ENCODE data around the gene PLEKHF1.
"Not testable (repeated sequence)": the region's sequence is repeated elsewhere in the genome, so short reads cannot be mapped to it uniquely, and the experiment has no call there.

PLEKHF1 gene, protein sequence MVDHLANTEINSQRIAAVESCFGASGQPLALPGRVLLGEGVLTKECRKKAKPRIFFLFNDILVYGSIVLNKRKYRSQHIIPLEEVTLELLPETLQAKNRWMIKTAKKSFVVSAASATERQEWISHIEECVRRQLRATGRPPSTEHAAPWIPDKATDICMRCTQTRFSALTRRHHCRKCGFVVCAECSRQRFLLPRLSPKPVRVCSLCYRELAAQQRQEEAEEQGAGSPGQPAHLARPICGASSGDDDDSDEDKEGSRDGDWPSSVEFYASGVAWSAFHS

DNA sequence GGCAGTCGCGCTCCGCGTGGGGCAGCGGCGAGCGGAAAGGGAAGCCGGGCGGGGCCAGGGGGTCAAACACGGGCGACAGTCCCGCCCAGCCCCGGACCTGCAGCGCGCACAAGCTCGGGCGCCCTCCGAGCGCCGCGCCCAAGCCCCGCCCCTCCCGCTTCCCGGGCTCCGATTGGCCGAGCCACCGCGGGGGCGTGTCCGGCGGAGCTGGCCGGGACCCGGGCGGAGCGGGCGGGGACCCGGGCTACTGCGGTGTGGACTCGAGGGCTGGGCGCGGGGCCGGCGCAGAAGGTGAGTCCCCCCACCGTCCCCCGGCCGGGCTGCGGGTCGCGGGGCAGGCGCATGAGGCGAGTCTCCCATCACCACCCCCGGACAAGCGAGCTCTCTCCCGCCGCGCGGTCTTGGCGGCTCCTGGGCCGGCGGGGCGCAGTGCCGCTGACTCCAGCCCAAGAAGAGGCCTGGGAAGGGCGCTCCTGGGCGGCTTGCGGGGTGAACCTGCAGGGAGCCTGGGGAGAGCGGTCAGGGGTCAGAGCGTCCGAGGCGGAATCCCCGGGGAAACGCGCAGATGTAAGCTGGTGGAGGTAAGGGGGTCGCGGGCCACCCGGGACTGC is at the start of gene PLEKHF1:
TSS of gene PLEKHF1 (plus strand) at position 247 of the 611 bp plus-strand sequence. CDS start 8,379 bp downstream, outside the sequence.
- peak; percentile 88 for DNase-seq

DNA sequence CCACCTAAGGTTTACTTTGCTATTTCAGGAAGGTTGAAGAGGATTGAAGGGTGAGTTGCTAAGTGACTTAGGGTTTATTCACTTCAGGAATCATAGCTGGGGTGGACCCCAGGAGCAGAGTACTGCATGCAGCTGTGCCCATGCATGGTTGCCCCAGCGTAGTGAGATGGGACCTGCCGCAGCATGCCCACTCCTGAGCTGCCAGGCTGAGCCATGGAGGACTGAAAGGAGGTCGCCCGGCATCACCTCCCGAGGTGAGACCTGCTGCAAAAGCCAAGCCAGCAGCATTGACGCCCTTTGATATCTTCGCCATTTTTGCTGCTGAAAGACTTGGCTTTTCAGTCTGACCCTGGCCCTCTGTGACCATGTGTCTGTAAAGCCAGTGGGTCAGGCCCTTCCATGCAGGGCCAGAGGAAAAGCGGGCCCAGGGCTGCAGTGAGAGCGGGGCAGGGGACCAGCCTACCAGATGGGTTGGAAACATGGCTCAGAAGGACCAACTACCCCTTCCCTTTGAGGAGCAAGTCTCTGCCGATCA is 49.3 kb upstream of the PLEKHF1 start:
- no peak for DNase-seq

DNA sequence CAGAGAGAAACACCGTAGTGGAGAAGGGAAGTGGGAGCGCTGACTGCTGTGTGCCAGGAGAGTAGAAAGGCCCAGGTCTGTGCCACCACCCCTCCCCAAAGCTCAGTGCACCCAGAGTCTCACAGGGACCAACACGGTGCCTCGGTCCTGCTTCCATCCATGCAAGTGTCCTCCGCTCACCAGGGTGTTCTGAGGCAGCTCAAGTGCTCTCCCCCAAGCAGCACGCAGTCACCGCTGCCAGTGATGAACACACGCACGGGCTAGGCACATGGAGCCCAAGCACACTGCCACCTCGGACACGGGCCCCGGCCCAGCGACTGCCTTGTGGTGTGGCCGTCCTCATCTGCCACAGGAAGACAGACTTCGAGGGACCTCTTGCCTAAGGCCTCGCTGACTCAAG is 48.7 kb upstream of the PLEKHF1 start:
- DNase-seq: no peak

DNA sequence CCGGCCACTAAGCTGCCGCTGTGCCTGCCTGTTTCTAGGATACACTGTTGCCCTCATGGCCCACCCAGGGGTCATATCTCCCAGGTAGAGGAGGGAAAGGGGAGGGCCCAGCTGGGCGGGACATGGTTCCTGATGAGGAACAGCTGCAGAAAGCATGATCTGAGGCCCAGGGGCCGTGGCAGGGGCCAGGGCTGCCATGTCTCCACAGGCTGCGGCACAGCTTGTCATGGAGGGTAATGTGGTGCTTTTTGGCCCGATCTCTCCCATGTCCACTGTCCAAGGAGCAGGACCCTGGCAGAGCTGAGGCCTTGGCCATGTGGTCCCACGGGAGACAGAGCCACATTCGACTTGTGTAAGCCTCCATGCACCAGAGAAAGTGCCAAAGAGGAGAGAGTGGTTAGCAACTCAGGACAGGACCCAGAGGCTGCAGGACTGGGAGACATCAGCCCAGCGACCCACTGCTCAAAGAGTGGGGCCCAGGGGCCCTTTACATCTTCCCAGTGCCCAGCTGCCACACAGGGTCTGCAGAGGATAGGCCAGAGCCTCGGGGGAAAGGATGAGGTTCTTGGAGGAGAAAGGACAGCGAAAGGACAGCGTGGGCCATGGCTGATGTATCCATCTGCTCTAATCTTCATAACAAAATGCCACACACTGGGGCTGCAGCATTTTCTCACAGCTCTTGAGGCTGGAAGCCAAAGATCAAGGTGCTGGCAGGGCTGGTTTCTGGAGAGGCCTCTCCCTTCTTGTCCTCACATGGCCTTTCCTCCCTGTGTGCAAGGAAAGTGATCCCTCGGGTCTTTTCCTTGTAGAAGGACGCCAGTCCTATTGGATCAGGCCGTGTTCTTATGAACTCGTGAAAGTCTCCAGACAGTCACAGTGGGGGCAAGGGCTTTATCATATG is 47.6 kb upstream of the PLEKHF1 start:
- DNase-seq: no peak

DNA sequence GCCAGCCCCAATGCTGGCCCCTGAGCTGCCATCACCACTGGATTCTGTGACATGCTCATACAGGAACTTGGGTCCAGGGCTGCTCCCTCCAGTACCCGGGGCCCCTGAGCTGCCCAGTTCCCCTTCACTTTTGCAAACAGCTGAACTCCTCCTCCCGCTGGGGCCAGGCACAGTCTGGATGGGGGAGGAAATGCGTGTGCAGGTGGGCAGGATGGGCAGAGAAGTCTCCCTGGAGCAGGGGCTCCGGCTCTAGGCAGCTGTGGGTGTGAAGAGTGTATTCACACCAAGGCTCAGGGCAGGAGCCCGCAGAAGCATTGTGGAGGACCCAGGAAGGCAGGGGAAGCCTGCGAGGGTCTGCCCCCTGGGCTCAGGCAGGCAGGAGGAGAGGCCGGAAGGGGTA is 46.8 kb upstream of the PLEKHF1 start:
- DNase-seq: no peak

DNA sequence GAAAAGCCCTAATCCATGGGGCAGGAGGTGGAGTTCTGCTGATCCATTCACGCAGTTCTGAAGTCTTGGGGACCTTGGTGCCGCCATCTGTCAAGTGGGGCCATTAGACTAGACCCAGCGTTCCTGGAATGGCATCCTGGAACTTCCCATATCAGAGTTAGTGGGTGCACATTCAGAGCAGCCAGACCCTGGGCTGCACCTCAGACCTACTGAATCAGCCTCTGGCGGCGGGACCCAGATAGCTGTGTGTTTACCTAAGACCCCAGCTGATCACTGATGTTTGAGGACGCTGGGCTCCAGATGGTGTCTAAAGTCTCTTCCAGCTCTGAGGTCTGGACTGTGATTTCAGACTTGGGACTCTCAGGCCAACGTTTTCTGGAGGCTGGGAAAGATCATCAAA is 46.4 kb upstream of the PLEKHF1 start:
- no peak for DNase-seq

DNA sequence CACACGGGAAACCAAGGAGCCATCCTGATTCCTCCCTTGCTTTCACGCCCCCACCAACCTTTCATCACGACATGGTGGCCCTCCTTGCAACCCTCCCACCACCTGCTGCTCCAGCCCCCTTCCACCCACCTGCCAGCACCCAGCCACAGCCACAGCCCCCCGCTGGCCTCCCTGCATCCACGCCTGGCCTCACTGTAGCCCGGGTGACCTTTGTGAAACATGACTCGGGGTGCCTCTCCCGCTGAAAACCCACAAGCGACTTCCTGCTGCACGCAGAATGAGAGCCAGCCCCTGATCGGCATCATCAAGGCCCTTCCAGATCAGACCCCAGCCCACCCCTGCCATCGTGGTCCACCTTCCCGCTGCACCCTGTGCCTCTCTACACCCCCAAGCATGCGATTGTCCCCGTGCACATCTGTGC is 44.3 kb upstream of the PLEKHF1 start:
- no peak for DNase-seq

DNA sequence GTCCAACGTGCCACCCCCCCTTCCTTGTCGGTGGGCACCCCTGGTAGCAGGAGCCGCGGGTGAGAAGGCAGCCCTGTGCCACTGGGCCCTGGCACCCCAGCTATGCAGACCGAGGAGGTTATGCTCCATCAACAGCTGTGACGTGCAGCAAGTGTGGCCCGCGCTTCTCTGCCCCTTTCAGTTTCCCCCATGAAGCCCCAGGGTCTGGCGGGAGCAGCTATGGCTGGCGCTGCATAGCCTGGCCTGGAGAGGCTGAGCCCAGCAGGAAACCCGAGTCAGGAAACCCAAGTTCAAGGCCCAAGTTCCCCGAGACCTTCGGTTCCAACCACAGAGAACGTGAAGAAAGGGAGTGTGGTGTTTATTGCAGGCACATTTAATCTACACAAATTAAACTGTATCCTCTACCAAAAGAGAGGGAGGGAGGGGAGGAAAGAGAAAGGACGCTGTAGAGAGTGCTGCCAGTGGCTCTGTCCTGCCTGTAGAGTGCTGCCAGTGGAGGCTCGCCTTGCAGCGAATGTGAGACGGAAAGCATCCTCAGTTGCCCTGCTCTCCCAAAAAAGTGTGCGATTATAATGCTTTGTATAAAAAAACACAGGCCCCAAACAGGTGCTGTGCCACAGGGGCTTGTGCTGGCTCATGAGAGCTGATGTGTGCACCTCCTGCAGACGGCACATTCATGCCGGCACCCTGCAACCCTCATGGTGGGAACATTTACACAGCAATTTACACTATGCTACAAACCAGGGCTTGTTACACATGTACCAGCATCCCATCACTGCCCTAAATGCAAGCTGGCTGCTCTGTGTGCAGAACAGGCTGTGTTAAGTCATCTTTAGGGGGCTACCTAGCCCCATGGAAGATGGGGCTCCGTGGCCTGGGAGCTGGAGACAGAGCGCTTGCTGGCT is 42.8 kb upstream of the PLEKHF1 start:
- no peak for DNase-seq

DNA sequence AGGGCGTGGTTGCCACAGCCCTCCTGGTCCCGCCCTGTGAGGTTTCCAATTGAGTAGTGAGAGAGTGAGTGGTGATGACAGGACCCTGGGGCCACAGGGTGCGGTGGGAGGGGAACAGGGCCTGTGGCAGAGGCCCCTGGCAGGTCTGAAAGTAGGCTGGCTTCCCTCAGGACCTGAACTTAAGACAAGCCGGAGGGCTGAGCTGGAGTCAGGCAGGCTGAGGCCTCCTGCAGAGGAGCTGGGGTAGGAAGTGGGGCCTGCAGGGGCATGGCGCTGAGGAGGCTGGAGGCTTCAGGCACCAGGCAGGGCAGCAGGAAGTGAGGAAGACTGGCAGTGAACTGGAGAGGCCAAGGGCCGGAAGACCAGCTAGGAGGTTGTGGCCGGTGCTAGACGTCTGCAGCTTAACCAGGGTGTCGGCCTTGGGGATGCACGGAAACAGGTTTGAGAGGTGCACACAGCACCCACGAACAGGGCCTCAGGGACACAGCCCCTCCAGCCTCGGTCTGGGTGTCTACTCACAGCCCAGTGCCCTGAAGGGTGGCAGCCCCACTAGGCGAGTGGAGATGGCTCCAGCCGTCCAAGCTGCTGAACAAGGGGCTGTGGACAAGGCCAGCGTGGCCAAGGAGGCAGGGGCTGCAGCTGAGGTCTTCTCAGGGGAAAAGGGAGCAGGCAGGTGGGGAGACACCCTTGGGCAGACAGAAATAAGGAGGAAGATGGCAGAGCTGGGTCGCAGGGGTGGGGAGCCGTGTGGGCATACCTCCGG is 41.4 kb upstream of the PLEKHF1 start:
- DNase-seq: no peak

DNA sequence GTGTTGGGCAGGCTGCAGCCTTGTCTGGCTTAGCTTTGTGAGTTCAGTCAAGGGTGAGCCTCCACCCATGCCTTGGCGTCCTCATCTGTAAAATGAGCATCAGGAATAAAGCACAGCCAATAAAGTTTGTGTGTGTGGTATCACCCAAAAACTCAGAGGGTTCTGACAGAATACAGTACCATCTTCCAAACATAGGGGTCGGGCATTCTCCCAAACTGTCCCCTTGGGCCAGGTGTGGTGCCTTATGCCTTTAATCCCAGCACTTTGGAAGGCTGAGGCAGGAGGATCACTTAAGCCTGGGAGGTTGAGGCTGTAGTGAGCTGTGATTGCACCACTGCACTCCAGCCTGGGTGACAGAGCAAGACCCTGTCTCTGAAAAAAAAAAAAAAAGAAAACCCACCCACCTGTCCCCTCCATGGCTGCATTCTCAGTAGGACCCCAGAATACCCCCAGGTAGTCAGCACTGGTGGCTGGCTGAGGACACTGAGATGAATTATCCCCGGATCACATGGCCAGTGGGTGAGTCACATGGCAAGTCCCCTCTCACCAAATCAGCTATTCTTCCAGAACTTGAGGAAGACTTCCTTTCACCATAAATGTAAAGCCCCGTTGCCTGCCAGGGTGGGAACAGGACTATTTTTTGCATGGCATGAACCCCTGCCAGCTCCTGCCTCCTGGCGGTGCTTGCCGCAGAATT is 40.6 kb upstream of the PLEKHF1 start:
- no peak for DNase-seq

DNA sequence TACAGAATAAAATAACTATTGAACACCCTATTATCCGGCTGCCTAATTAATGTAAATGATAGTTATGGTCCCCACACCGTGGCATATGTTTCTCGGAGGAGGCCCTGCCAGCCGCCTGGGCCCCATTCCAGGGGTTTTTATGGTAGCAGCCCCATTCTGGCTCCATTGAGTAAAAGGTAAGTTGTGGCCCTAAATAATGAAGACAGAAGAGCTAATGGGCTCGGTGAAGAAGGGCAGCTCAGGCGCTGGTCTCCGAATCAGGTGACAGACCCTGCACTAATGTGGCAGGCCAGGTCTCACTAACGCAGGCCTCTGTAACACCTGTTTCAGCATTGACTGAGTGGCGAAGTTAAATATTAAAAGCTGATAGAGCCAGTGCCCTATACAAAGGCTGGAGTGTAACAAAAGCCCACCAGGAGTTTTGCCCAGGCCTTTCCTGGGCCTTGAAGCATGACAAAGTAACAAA is 40.0 kb upstream of the PLEKHF1 start:
- no peak for DNase-seq

DNA sequence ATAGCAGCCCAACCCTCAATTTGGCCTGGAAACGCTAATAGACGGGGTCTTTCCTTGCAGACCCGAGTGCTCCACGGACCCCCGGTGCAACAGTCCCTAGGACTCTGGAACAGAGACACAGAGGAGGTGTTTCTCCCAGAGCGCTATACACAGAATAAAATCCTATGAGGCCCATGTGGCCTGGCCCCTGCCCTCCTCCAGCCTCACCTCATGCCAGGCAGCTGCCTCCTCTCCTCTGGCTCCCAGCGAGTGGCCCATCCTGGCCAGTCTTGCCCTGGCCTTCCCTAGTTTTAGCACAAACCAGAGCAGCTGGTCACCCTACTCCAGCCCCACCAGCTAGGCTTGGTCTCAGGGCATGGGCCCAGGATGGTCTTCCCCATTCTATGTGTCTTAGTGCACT is 38.9 kb upstream of the PLEKHF1 start:
- no peak for DNase-seq

DNA sequence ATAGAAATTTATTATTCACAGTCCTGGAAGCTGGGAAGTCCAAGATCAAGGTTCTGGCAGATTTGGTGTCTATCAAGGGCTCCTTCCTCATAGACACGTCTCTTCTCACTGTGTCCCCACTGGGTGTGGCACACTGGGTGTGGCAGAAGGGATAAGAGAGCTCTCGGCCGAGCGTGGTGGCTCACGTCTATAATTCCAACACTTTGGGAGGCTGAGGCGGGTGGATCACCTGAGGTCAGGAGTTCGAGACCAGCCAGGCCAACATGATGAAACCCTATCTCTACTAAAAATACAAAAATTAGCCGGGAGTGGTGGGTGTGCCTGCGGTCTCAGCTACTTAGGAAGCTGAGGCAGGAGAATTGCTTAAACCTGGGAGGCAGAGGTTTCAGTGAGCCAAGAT is 38.4 kb upstream of the PLEKHF1 start:
- DNase-seq: not testable (repeated sequence)

DNA sequence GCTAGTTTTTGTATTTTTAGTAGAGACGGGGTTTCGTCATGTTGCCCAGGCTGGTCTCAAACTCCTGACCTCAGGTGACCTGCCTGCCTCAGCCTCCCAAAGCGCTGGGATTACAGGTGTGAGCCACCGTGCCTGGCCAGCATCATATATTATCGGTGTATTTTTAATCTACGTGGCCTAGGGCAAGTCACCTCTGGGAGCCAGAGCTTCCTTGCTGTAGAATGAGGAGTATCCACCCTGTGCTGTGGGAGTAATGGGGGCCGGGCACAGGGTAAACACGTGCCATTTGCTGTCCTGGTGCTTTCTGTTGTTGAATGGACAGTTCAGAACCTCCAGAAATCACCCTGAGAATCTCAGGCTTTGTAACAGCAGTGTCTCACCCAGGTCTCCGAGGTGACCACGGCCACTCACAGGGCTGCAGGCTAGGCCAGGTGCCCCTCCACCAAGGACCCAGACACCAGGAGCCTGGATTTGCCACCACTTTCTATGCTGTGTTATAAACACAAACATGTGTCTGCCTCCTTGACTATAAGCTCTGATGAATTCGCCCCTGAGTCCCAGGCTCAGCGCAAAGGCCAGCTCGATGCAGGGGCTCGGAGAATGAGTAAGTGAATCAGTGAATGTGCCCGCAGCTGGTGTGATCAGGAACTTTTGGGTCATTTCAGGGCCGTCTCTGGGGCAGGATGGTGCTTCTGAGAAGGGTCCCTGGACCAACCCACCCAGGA is 36.4 kb upstream of the PLEKHF1 start:
- no peak for DNase-seq

DNA sequence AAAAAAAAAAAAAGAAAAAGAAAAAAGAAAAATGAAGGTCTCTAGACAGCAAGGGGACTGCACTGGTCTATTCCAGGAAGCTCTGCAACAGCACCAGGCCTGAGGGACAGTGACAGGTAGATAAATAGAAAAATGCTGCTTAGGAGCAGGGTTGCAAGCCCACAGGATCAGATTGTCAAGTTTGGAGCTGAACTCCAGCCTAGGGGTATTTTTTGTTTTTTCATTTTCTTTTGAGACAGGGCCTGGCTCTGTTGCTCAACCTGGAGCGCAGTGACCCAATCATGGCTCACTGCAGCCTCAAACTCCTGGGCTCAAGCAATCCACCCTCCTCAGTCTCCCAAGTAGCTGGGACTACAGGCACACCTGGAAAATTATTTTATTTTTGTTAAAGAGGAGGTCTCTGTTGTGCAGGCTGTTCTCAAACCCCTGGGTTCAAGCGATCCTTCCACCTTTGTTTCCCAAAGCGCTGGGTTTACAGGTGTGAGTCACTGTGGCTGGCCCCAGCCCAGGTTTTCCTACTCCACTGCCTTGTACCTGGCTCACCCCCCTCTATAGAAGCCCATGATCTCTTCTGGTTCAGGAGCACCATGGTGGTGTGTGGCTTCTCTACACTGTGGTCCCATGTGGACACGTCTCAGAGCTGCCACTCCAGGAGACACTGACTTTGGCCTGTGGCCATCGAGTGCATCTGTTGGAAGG is 35.3 kb upstream of the PLEKHF1 start:
- DNase-seq: no peak

DNA sequence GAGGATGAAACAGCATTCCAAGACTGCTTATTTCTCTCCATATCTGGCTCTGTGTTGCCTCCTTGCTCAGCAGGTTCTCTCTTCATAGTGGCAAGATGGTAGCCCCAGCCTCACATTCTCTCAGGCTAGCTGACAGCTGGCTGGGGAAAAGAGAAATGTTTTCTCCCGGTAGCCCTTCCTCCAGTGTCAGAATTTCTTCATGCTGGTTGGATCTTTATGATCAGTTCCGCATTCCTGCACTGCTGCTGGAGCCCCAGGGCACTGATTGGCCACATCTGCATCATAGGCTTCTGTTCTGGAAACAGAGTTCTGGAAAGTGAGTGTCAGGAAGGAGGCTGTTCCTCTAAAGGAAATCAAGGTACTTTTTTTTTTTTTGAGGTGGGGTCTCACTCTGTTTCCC is 34.6 kb upstream of the PLEKHF1 start:
- DNase-seq: no peak

DNA sequence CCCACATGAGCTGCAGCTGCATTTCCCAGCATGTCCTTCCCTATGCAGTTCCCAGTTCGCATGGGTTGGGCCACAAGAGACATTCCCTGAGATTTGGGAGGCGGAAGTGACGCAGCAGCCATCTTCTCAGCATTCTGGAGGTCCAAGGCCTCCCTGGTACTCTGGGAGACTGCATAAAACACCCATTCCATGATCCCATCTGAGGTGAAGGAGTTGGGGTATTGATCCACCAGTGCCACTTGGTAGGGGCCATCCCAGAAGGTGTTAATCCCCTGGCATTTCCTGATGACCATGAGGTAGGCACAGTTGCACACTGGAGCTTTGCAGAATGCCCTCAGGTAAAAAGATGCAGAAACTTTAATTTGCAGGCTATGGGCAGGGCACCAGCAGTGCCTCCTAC is 33.8 kb upstream of the PLEKHF1 start:
- DNase-seq: no peak

DNA sequence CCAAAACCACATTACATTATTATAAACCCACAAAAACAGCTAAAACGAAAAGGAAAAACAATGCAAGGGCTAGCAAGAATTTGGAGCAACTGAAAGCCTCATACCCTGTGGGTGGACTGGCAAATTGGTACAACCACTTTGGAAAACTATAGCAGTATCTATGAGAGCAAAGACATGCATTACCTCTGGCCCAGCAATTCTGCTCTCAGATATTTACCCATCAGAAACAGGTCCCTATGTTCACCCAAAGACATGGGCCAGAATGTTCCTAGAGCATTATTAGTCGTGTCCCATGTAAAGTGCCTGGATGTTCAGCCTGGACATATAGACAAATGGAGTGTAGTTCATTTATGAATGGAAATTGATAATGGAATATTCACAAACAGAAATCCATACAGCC is 31.3 kb upstream of the PLEKHF1 start:
- DNase-seq: no peak

DNA sequence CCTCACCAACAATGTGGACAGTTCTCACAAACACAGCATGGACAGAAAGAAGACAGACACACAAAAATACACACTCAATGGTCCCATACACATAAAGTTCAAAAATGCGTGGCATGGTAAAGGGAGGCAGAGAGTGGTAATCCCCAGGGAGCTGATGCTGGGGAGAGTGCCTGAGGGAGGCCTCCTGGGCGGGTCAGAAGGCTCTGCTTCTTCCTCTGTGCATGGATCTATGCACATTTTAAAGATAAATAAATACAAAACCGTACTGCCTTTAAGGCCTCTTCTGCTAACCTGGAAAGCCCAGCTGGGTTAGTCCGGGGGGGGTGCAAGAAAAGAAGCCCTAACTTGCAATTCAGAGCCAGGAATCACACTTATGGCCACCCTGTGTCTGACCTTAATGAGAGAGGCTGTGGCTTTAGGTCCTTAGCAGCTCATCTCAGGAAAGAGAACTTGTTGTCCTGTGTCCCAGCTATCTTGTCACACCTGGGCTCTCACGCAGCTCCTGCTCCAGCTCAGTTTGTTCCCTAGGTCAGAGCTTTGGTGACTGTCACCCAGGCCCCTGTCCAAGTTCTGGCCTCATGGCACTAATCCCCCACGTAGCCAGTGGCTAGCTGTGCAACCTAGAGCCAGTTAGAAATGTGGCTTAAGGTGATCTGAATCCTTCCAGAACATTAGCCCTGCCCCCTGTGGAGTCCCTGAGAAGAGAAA is 30.7 kb upstream of the PLEKHF1 start:
- DNase-seq: no peak

All from left hindlimb (tissue), 1 donor.